Esophagus muscularis mucosa (tissue), 4 donors: ENCODE data around the gene IL1RL2. TPM values are rescaled to one million over a fixed set of nuclear protein-coding genes. Genes with fewer than 3 reads are reported as not detected.

Experiments
- total RNA-seq, 4 donors: library from RNA; depleted of rRNA; stranded (reverse); fragments of >200 nt; gene quantifications; one replicate each; pipeline versions ENCODE4 v1.1.0 to v1.2.1, GENCODE V29; 2016

IL1RL2 gene
- total RNA-seq, 4 donors from 2014 or later: 0.19 to 0.92 (median 0.66) TPM; not detected in 1

Other genes with a start within 250 kb of the IL1RL2 start
- gene IL1R2, start 195.1 kb upstream of the IL1RL2 start, total RNA-seq: 10 to 100 TPM in 1 of 4 donors, 1 to 10 TPM in 3; 2.5 to 56.2 (median 6.4) TPM
- 100 to 1,000 TPM in 1 of 4 donors, 10 to 100 TPM in 3; 41.5 to 157 (median 56.6) TPM for gene IL1R1, start 44.3 kb upstream of the IL1RL2 start, total RNA-seq
- gene IL1RL1, start 124.5 kb downstream of the IL1RL2 start, total RNA-seq: 10 to 100 TPM in 1 of 4 donors, 1 to 10 TPM in 3; 4.3 to 20.2 (median 8.1) TPM
- gene IL18R1, start 168.8 kb downstream of the IL1RL2 start, total RNA-seq: 10 to 100 TPM in 1 of 4 donors, 1 to 10 TPM in 3; 2.8 to 11.8 (median 5.2) TPM
- gene IL18RAP, start 236.1 kb downstream of the IL1RL2 start, total RNA-seq: 10 to 100 TPM in 1 of 4 donors, under 1 TPM in 3; 0.42 to 11.3 (median 0.58) TPM